HG02885 (cell line): ENCODE measurements around the gene PPP2R2D.
A peak's percentile ranks its signal among the peaks of the same experiment; 100 is the strongest.

Experiments
- ATAC-seq: cut with Tn5 transposase; IDR thresholded peaks from one replicate; pipeline ENCODE4 v1.9.1; 2021; ENCODE audit warnings: mild to moderate bottlenecking; ENCODE audit not compliant: unreplicated experiment, poor library complexity

PPP2R2D gene

DNA sequence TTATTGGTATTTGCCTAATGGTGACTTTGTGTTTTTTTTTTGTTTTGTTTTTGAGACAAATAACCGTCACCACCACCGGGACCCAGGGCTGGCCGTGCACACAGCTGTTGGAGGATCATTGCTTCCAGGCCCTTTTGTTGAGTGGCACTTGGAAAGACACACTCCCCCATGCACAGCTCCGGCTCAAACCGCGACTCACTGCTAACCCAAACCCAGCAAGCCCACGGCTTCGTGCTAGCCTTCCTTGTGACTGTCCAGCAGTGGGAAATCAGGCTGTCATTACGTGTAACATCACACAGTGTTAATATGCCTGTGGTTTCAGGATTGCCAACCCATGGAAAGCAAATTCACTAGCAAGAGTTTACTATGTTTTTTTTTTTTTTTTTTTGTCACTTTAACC is 63.5 kb downstream of the PPP2R2D start:
- no peak for ATAC-seq

DNA sequence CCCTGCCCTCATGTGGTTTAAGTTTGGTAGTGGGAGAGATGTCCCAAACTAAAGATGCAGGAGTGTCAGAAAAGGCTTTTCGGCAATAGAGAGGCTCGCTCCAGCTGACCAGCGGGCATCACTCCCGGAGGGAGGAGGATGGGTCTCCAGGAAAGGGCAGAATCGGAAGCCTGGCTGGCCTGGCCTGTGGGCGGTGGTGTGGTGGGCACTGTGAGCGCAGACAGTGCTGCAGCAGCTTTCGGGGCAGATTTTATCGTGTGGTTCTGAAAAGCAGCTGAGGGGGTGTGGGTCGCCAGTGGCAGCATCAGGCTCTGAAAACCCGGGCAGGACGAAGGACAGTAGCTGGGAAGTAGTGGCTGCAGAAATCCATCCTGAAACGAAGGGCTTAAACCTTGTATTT is 68.1 kb downstream of the PPP2R2D start:
- ATAC-seq: no peak

DNA sequence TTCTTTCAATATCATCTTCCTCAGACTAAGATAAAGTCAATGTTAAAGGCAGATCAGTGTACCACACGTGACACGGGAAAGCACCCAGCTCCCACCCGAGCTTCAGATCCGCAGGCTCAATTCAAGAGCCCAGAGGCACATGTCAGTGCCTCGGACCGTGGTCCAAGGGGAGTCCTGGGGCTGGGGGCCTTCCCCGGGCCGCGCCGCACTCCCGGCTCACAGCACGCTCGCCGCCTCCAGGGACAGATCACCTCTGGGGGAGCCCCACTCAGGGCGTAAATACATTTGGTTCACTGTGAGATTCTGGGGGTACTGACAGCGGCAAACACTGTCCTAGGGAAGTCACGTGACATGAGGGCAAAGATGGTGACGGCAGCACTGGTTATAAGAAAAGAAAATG is 70.1 kb downstream of the PPP2R2D start:
- ATAC-seq: no peak

DNA sequence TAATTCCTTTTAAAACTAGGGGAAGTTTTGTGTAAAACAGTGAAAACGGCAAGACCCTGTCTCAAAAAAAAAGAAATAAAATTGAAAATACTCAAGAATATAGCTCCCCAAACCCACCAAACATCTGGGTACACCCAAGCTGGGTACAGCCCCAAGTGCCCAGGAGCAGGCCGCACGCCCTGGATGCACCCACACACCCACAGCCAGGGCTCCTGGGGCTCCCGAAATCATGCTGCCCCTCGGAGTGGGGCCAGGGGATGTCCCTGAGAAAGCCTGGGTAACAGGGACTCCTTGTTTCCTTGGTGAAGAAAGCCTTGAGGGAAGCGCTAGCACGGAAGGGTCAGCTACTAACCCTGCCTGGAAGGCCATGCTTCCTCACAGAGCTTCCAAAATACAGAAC is 70.8 kb downstream of the PPP2R2D start:
- ATAC-seq: no peak

DNA sequence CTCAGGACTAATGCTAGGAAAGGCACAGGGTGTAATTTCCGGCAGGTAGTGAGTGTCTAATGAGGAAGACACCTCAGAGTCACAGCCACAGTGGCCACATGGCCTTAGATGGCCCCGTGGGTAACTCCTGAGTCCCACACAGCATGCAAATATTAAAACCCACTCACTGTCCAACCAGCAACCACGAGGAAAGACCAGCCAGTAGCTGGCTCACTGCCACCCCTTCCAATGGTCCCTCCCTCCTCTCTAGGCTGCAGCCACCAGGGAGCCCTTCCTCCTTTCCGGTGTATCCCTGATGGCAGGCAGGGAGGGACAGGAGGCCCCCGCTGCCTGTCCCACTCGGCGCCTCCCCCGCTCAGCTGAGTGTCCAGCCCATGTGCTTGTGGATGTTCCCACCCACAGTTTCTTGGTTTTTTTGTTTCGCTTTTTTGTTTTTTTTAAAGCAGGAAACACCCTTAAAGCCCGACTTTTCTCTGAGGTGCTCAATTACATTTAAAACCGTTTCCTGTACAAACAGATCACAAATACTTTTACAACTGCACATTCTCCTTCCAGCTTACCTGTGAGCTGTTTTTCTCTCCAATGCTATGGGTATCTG is 71.8 kb downstream of the PPP2R2D start:
- no peak for ATAC-seq

DNA sequence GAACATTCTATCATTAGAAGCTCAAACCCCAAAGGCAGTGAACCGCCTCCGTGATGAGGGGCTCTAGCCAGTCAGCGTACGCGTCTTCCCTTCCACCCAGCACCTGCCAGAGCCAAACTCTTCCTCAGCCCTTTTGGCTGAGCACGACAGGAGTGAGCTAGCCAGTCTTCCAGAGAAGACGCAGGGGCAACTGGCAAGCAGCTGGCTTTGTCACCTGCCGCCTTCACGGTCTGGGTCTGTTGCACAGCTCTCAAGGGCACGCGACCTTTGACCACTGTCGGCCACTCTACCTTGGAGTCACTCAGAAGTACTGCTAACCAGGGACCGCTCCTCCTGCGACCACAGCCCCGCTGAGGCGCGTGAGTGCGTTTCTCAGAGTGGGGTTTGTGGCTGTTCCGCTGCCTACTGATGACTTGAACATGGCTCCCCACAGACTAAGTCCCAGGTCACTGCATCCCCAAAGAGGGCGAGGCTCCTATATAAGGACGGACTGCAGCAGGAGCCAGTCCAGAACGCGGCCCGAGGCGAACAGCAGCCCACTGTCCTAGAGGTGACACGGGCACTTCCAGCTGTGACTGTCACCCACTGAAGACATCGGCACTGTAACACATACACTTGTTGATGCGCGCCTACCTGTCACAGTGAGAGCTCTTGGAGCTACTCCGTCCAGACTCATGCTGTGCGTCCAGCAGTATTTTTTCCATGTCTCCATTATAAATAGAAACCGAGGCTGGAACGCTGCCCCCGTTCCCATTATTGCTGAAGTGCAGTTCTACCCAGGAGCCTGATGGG is 72.5 kb downstream of the PPP2R2D start:
- ATAC-seq: no peak

DNA sequence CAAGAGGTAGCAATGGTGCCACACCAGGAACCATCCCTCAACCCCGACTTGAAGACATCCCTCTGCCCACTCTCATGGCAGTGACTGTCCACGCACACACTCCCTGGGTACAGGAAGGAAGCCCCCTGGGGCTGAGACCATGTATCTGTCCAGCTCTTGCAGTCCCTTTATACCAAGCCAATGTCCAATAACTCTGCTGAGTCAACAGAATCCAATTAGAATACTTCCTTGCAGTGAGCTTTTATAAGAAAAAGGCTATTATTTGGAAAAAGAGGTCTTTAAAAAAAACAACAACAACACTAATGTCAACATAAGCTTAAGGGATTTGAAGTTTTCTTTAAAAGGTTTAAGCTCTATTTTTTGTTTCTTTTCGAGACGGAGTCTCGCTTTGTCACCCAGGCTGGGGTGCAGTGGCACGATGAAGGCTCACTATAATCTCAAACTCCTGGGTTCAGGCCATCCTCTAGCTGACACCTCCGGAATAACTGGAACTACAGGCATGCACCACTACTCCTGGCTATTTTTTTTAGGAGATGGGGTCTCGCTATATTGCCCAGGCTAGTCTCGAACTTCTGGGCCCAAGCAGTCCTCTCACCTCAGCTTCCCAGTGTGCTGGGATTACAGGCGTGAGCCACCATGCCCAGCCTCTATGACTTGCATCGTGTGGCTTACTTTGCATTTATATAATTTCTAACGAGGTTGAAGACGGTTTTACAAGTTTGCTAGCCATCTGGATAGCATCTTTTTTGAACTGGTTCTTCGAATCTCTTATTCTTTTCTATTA is 73.4 kb downstream of the PPP2R2D start:
- no peak for ATAC-seq

DNA sequence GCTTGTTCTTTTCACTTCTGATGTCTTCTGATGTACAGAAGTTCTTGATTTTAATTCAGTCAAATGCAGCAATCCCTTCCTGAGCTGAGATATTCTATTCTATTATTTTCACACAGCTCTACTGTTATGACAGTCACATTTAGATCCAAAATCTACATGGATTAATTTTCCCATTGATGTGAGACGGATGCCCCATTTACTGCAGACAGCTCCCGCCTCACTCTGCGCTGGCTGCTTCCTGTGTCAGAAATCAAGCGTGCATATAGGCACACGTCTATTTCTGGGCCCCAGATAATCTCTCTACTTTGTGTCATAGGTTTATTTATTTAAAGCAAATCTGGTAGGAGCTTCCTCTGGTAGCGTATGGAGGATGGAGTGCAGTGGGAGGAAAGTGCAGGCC is 74.2 kb downstream of the PPP2R2D start:
- ATAC-seq: no peak

DNA sequence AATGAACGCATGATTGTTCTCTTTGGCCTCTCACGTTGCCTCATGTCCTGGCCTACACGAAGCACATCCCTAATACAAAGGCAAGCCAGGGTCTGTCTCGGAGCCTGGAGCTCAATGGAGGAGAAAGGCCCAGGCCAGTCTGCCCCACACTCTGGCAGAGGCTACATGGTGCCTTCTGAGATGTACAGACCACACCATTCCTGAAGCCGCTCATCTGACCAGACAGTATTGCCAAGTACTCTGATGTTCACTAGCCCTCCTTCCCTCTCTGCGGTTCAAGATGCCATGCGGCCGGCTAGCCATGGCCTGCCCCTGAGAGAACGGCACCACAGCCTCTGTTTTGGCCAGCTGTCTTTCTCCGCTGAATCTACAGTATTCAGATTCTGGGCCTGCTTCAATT is 75.0 kb downstream of the PPP2R2D start:
- ATAC-seq: no peak

DNA sequence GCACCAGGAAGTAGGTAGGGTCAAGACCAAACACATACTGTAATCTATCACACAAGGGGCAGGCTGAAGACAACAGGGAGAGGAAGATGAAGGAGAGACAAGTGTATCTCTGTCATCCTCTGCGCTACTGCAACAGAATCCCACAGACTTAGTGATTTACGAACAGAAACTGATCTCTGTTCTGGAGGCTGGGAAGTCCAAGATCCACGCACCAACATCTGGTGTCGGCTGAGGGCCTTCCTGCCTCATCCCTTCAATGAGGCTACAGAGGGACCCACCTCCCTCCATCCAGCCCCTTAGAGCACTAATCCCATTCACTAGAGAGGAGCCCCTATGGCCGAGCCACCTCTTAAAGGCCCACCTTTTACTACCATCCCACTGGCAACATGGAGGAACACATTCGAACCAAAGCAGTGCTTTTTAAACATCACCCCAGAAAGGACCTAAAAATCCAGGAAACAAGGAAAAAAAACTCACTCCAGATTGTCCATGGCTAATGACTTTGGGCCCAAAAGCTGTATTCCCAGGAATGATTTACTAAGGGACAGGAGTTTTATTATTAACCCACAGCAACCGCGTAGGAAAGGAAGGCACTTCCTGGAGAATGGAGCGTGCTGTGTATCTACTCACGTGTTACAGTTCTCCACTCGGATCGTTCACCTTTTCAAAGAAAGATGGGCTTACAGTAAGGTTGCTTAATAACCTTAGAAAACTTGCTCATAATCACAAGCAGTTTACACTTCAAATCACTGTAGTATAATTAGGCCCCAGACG is 76.7 kb downstream of the PPP2R2D start:
- ATAC-seq: no peak

DNA sequence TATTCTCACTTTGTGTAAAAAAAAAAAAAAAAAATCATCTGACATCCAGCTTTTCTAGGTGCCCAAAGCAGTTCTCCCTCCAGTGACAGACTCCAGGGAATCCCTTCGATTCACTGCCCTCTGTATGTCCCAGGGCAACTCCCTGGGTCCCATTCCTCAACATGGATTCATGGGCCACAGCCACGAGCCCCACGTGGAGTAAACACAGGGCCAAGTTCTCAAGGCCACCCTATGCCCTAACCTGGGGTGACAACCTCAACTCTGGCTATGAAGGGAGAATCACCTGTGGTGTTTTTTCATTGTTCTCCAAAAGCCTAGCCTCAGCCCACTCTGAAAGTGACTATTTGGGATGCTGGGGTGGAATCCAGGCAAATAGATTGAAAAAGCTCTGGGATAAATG is 77.6 kb downstream of the PPP2R2D start:
- ATAC-seq: no peak

DNA sequence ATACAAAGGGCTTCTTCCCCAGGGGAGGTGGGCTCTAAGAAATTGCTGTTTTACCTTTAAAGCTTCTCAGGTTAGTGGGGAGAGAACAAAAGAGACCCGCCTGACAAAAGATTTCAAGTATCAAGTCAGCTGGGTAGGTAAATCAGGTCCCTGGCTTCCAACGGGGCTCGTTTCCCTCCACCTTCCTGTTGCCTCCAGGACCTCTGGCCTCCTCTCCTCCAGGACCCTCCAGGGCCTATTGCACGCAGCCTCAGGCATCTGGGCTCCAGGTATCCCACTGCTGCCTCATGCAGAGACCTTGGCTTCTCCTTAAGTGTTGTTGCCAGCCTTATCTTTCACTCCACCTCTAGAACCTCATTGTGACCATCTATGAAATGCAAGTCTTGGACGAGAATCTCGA is 78.0 kb downstream of the PPP2R2D start:
- no peak for ATAC-seq

DNA sequence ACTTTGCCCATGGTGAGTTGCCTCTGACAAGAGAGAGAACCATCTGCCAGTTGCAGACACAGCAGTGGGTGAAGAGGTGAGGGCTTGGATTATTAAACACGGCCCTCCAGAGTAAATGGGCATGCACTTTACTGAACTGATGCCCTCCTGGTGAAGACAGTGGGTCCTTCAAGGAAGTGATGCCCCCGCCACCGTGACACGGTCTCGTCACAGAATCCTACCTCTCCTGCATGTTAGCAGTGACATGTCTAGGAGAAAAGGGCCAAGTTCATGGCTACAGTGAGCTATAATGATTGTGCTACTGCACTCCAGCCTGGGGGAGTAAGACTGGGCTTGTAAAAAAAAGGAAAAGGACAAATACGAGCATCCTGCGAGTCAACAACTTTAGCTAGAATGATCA is 78.5 kb downstream of the PPP2R2D start:
- ATAC-seq: no peak

DNA sequence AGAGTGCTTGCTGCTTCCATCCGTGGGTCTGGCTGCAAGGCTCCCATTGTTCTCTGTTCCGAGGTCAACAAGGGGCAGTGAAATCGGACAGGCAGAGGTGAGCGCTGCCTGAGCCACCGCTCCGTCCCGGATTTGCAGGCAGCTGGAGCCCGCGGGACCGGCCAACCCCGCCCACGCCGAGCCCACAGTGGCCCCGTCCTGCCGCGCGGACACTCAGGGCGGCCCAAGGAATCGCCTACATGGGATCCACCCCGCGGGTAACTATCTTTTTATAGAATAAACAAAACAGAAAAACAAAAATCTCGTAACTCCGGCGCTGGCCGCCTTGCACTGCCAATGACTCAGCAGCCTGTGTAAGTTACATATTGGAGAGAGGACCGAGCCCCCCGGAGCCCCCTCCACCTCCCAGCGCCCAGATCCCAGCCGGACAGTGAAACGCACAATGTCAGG is 79.0 kb downstream of the PPP2R2D start:
- ATAC-seq: no peak

DNA sequence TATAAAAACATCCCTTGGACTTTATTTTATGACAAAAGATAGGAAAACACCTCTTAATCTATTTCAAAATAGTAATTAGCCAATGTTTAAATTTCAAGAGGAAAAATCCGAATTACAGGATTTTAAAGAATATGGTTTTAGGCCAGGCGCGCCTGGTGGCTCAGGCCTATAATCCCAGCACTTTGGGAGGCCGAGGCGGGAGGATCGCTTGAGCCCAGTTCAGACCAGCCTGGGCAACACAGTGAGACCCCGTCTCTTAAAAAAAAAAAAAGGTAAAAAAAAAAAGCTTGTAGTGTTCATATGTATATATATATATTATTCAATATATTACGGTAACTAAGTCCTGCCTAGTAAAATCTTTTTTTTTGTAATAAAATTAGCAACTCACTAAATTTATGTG is 79.5 kb downstream of the PPP2R2D start:
- no peak for ATAC-seq

DNA sequence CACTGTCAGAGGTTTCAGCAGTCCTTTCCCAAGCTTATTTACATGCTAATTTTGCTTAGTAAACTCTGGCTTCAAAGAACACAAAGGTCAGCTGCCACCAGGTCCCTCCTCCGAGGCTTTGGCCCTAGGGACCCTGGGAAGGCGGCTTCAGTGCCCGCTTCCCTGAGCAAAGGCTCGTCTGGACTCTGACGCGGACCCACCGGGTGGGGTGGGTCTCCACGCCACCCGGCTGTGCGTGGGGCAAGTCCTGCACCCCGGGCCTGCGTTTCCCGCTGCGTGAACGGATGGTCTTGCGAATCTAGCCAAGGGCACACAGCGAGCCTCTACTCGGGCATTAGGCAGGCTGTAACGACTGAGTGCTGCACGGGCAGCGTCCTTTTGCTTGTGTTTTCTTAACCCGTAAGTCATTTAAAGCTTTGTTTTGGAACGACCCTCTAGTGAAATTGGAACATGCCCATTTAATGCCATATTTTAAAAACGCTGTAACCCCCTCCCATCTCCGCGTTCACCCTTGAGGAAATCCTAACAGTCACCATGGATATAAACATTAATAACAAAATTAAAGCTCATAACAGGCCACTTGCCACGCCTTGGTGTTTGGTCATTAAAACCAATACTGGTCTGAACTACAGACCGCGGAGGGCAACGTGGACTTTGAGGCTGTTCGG is 80.1 kb downstream of the PPP2R2D start:
- ATAC-seq: no peak

DNA sequence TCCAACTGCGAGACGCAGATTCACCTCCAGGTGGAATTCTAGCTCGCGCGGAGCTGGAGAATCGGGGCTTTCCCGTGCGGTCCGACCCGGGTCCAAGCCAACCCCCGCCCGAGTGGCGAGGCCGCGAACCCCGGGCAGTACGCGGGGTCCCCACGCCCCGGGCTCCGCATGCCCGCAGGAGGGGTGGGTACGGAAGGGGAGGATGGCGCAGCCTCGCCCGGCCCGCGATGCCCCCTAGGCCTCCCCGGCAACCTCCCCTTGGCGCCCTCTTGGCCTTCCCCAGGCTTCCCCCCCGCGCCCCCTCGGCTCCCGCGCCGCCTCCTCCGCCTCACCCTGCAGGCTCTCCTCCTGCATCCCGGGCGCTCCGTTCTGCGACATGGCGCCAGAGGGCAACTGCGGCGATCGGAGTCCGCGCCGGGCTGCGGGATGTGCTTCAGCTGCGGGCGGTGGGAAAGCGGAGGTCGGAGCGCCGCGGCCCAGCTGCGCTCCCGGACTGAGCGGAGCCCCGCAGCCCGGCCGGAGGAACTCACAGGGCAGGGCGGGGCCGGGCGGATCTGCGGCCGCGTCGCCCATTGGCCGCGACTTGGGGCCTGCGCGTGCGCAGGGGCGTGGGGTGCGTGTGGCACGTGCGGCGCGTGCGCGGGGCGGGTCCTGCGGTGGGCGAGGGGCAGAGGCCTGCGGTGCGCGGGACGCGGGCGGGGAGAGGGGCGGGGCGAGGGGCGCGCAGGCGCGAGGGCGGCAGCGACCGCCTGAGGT is 80.8 kb downstream of the PPP2R2D start, which contains the start of gene BNIP3:
Gene BNIP3 (minus strand): TSS at position 495 of the 756 bp plus-strand sequence. CDS start 117 bp downstream, at position 378.
- peak; percentile 90 for ATAC-seq

DNA sequence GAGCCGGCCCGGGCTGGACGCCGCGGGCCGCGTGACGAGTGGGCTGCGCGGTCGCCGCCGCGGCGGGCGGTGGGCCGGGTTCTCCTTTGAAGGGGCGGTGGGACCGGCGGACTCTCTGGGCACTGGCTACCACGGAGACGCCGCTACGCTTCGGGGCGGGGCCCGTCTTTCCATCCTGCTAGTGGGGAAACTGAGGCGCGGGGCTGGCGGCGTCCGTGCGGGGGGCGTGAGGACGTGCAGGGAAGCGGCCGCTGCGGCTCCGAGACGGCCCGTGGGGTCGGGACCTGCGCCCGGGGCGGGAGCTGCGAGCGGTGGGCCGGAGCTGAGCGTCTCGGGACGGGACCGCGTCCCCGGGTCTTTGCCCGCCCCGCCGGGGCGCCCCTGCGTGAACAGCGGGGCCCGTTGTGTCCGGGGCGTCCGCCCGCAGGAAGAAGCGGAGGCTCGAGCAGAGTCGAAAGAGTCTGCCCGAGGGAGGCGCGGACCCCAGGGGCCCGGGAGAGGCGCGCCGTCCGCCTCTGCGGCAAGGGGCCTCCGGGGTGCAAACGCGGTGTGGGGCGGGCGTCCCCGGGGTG is 81.5 kb downstream of the PPP2R2D start:
- ATAC-seq: peak; percentile 18

DNA sequence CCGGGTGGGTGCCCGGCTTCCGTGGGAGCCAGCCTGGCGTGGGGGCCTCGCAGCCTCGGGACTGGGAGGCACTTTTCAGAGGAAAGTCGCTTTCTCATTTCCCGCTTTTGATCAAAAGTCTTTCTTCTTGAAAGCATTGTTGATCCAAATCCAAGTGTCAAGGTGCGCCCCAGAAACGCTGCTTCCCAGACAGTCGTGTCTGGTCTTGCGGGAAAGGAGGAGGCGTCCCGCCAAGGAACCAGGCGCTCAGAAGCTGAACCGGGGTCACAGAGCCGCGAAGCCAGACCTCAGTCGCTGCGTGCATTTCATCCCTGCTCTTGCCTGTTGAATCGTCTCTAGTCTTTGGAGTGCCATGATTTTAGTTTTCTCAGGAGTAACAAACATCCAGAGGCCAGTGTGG is 82.0 kb downstream of the PPP2R2D start:
- no peak for ATAC-seq
